Right renal pelvis (tissue), 4 donors: ENCODE measurements around the gene RBM26. TPM values are rescaled to one million over a fixed set of nuclear protein-coding genes. Genes with fewer than 3 reads are reported as not detected.
A peak's percentile ranks its signal among the peaks of the same experiment; 100 is the strongest.

Experiments
- DNase-seq, 4 donors: peaks; one replicate each; pipeline ENCODE4 v3.0.0-alpha.2; 2013; ENCODE audit warnings: low read depth in 4 of 4, low spot score in 3 of 4, missing footprints in 1 of 4
- polyA plus RNA-seq, 4 donors: library from polyadenylated mRNA; unstranded; fragments of 120-200 nt; gene quantifications; one replicate each; pipeline ENCODE4 v1.2.1, GENCODE V29; 2013; ENCODE audit not compliant: insufficient read length in 4 of 4

The RBM26 gene
- polyA plus RNA-seq: 10 to 100 TPM; 65.7 to 94.3 (median 83.1) TPM

GRCh38 chr13:79405831-79406596, at the start of gene RBM26:
Gene RBM26, minus strand, starts transcription at chr13:79406255. Its CDS starts 481 bp downstream, at chr13:79405774.
- peak; percentile 93 to 98 (median 94) for DNase-seq

GRCh38 chr13:79455331-79455730, 49.3 kb upstream of the RBM26 start:
- DNase-seq: no peak

GRCh38 chr13:79452239-79452913, 46.3 kb upstream of the RBM26 start:
- DNase-seq: no peak

GRCh38 chr13:79451500-79451962, 45.5 kb upstream of the RBM26 start:
- DNase-seq: no peak

GRCh38 chr13:79450110-79450509, 44.1 kb upstream of the RBM26 start:
- DNase-seq: no peak

- no peak for DNase-seq
These were observed 42.4 kb upstream of the RBM26 start for GRCh38 chr13:79448413-79448812.

GRCh38 chr13:79447741-79448140, 41.7 kb upstream of the RBM26 start:
- no peak for DNase-seq

- no peak for DNase-seq
These were observed 41.1 kb upstream of the RBM26 start for GRCh38 chr13:79447141-79447540.

- no peak for DNase-seq
These were observed 40.1 kb upstream of the RBM26 start for GRCh38 chr13:79445968-79446645.

GRCh38 chr13:79442706-79443105, 36.7 kb upstream of the RBM26 start:
- no peak for DNase-seq

- DNase-seq: no peak
These were observed 36.2 kb upstream of the RBM26 start for GRCh38 chr13:79442221-79442620.

- DNase-seq: no peak
These were observed 35.0 kb upstream of the RBM26 start for GRCh38 chr13:79440958-79441528.

- DNase-seq: no peak
These were observed 33.2 kb upstream of the RBM26 start for GRCh38 chr13:79439275-79439674.

GRCh38 chr13:79435561-79435990, 29.5 kb upstream of the RBM26 start:
- DNase-seq: no peak

GRCh38 chr13:79434556-79434955, 28.5 kb upstream of the RBM26 start:
- DNase-seq: no peak

- DNase-seq: no peak
These were observed 26.9 kb upstream of the RBM26 start for GRCh38 chr13:79432992-79433391.

GRCh38 chr13:79432086-79432485, 26.0 kb upstream of the RBM26 start:
- DNase-seq: no peak

GRCh38 chr13:79429309-79429708, 23.3 kb upstream of the RBM26 start:
- no peak for DNase-seq

GRCh38 chr13:79427883-79428282, 21.8 kb upstream of the RBM26 start:
- DNase-seq: no peak

- no peak for DNase-seq
These were observed 21.2 kb upstream of the RBM26 start for GRCh38 chr13:79427265-79427664.
